ENCODE data around the gene ENPP3. TPM values are rescaled to one million over a fixed set of nuclear protein-coding genes. Genes with fewer than 3 reads are reported as not detected.
A peak's percentile ranks its signal among the peaks of the same experiment; 100 is the strongest.

ENPP3 gene
- total RNA-seq, 4 donors from 2014 or later, result 0.66 to 5.3 (median 1.3) TPM

DNA sequence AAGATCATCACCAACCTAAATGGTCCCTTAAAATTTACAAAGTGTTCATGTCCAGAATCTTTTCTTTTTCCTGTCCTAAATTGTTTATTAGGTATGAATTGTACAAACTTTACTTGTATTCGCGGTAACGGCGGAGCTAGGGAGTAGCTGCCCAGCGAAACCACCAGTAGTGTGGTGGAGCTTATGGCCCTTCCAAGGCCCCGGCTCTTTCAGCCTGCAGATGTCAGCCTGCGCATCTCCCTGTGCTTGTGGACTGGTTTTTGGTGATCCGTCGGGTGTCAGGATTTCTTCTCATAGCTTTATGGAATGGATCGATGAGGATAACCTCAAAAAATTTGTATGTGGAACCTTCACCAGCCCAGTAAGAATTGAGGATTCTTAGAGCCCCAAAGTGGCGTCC lies 143.5 kb downstream of the ENPP3 start:
- WGBS, 2 donors, result 90 to 93% methylated on average over 11 of the region's 11 CpGs
- no peaks in the 10 kb centered on the region for H3K36me3 ChIP-seq
- no peaks in the 10 kb centered on the region for H3K27me3 ChIP-seq
- H3K9me3 ChIP-seq, result no peaks in the 10 kb centered on the region
- H3K4me1 ChIP-seq, result peaks cover 0 to 18% (median 0%) of the 10 kb centered on the region in 4 donors
- no peak overlapping the region for H3K27ac ChIP-seq
- no peak for DNase-seq (ENCODE audit: low spot score in 2 of 2)
- TF ChIP-seq, protein P1, sequence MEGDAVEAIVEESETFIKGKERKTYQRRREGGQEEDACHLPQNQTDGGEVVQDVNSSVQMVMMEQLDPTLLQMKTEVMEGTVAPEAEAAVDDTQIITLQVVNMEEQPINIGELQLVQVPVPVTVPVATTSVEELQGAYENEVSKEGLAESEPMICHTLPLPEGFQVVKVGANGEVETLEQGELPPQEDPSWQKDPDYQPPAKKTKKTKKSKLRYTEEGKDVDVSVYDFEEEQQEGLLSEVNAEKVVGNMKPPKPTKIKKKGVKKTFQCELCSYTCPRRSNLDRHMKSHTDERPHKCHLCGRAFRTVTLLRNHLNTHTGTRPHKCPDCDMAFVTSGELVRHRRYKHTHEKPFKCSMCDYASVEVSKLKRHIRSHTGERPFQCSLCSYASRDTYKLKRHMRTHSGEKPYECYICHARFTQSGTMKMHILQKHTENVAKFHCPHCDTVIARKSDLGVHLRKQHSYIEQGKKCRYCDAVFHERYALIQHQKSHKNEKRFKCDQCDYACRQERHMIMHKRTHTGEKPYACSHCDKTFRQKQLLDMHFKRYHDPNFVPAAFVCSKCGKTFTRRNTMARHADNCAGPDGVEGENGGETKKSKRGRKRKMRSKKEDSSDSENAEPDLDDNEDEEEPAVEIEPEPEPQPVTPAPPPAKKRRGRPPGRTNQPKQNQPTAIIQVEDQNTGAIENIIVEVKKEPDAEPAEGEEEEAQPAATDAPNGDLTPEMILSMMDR (IDR thresholded peaks at IDR 0.05), result no peak
- TF ChIP-seq POLR2A (IDR thresholded peaks at IDR 0.05), result no peak
- TF ChIP-seq EP300 (IDR thresholded peaks at IDR 0.05), result no peak
- H3K4me3 ChIP-seq, result no peak overlapping the region

DNA sequence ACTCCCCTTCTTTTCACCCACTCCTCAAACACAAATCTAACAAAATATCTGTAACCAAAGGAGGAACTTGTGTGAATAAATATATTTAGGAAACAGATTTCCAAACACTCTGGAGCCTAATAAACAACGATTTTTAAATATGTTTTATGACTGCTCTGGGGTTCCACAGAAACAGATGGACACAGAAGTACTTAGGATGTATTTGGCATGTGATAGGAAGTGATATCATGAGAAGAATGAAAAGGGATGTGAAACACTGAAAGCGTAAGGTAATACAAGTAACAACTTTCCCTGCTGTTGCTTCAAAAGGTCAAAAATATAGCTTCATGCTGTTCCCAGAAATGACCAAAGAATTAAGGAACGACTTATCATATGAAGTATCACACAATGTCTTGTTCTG lies 144.6 kb downstream of the ENPP3 start:
- Histone ChIP-seq H3K27ac (no peak overlapping the region), H3K36me3 (no peaks in the 10 kb centered on the region), H3K4me1 (peaks cover 0 to 18% (median 0%) of the 10 kb centered on the region in 4 donors), H3K27me3 (no peaks in the 10 kb centered on the region), H3K4me3 (no peak overlapping the region), H3K9me3 (no peaks in the 10 kb centered on the region)
- TF ChIP-seq EP300 (IDR thresholded peaks at IDR 0.05) (no peak), POLR2A (IDR thresholded peaks at IDR 0.05) (no peak)
- TF ChIP-seq, protein P1 (IDR thresholded peaks at IDR 0.05), result no peak
- no peak for DNase-seq (ENCODE audit: low spot score in 2 of 2)
- 66 to 70% methylated on average over 3 of the region's 3 CpGs for WGBS, 2 donors

DNA sequence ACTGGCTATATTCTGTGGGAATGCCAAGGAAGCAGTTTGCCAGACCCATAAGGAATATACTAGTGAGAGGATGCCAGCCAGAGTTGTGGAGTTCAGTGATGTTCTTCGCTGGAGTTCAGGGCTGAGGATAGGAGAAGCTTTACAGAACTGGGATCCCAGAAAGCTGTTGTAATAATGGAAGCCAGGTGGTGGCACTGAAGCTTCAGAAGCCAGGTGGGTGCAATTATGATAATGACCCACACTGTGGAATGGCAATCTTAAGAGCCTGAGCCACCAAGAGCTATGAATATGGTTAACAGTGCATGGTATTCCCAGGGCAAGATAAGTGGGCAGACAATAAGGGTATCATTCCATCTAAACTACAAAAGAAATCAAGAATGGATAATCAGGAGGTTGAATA lies 145.7 kb downstream of the ENPP3 start:
- TF ChIP-seq EP300 (IDR thresholded peaks at IDR 0.05), result no peak
- TF ChIP-seq, protein P1 (IDR thresholded peaks at IDR 0.05), result no peak
- WGBS, 2 donors, result 88 to 100% methylated on average over 1 of the region's 1 CpG

DNA sequence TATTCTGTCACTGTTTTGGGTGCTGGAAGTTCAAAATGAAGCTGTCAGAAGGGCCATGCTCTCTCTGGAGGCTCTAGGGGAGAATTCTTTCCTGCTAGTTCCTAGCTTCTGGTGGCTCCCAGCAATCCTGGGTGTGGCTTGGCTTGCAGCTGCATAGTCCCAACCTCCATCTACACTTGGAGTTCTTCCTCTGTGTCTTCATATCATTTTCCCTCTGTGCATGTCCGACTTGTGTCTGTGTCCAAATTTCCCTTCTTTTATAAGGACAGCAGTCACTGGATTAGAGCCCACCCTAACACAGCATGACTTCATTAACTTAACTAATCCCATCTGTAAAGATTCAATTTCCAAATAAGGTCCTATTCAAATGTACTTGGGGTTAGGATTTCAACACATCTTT lies 147.5 kb downstream of the ENPP3 start:
- H3K27ac ChIP-seq, result no peak overlapping the region
- H3K27me3 ChIP-seq, result no peaks in the 10 kb centered on the region
- no peaks in the 10 kb centered on the region for H3K9me3 ChIP-seq
- H3K36me3 ChIP-seq, result no peaks in the 10 kb centered on the region
- peak in 1 of 2 donors; percentile 11 for TF ChIP-seq EP300 (IDR thresholded peaks at IDR 0.05)
- TF ChIP-seq, protein P1 (IDR thresholded peaks at IDR 0.05), result no peak
- no peak for DNase-seq (ENCODE audit: low spot score in 2 of 2)
- no peak overlapping the region for H3K4me3 ChIP-seq
- WGBS, 2 donors, result 48 to 65% methylated on average over 1 of the region's 1 CpG
- peaks cover 0 to 17% (median 4%) of the 10 kb centered on the region in 4 donors for H3K4me1 ChIP-seq

More for the DNA sequence above, 145.7 kb downstream of the ENPP3 start:
- Histone ChIP-seq H3K9me3 (no peaks in the 10 kb centered on the region), H3K4me1 (peaks cover 0 to 18% (median 0%) of the 10 kb centered on the region in 4 donors), H3K27ac (no peak overlapping the region), H3K27me3 (no peaks in the 10 kb centered on the region), H3K4me3 (no peak overlapping the region), H3K36me3 (no peaks in the 10 kb centered on the region)
- no peak for DNase-seq (ENCODE audit: low spot score in 2 of 2)

DNA sequence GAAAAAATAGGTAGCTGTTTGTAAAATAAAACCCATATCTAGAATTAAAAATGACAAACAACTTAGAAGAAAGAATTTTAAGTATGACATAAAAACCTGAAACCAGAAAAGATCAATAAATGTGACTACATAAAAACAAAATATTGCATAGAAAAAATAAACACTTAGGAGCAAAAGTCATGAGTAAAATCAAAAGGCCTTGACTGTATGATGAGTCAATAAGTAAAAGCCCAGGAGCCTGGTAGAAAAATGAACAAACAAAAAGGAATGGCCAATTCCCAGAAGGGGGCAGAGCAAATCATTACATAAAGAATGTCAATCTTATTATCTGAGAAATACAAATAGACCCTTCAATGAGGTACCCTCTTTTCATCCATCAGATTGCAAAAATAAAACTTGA lies 150.0 kb downstream of the ENPP3 start:
- no peak for DNase-seq (ENCODE audit: low spot score in 2 of 2)
- Histone ChIP-seq H3K4me3 (no peak overlapping the region), H3K36me3 (no peaks in the 10 kb centered on the region), H3K27ac (no peak overlapping the region), H3K4me1 (peaks cover 0 to 17% (median 4%) of the 10 kb centered on the region in 4 donors), H3K9me3 (no peaks in the 10 kb centered on the region), H3K27me3 (no peaks in the 10 kb centered on the region)
- no peak for TF ChIP-seq POLR2A (IDR thresholded peaks at IDR 0.05)
- no peak for TF ChIP-seq EP300 (IDR thresholded peaks at IDR 0.05)
- TF ChIP-seq, protein P1 (IDR thresholded peaks at IDR 0.05), result no peak
